ENCODE results near the gene NRXN2. TPM values are rescaled to one million over a fixed set of nuclear protein-coding genes. Genes with fewer than 3 reads are reported as not detected.

The NRXN2 gene
- polyA plus RNA-seq, 3 donors = 0.07 TPM; not detected in 2

DNA sequence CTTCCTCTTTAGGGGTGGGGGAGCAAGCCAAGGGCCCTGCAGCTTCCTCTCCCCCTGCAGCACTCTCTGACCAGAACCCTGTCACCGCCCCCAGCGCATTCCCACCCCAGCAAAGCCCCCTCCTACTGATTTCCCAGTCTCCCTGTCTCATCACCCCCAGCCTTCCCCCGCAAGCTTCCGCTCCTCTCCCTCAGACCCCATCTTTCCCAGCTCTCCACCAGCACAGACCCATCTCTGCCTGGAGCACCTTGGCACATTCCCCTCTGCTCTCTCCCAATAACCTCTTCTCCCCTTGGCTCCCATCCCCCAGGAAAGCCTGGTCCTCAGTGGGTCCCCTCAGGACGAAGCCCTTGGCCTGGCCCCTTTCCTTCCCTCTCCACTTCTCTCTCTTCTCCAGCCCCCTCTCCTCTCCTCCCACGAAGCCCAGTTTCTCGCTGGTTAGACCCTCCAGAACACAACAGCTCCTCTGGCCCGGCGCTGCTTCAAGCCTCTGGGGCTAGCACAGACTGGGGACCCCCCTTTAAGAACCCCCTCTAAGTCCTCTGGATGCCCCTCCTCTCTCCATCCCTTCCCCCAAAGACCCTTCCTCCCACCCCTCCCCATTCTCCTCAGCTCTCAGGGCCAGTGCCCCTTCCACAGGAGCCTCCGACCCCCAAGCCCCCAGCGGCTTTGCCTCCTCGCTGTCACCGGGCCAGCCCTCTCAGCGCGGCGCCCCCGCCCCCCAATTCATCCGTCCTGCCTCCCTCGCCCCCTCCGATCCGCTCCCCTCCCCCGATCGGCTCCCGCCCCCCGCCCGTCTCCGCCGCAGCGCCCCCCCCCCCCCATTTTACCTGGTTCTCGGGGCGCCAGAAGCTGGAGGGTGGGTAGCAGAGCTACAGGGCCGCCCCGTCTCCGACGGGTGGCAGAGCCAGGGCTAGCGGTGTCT, 594 bp downstream of the NRXN2 start:
- Histone ChIP-seq H3K27me3 (ENCODE audit: control insufficient read depth in 2 of 2, insufficient read depth in 2 of 2, low read length in 2 of 2) (peaks cover 5 to 29% of the 10 kb centered on the region in 2 donors), H3K9ac (ENCODE audit: insufficient read depth, low read length, poor library complexity, severe bottlenecking) (no peak overlapping the region), H3K27ac (ENCODE audit: low read depth in 1 of 2, low read length in 2 of 2) (no peak overlapping the region), H3K4me2 (replicated peaks; ENCODE audit: extremely low read depth, low read length, poor library complexity, severe bottlenecking) (no peak overlapping the region), H4K20me1 (ENCODE audit: insufficient read depth, low read length) (peaks cover 31% of the 10 kb centered on the region), H3K4me3 (replicated peaks in 1 of 3; ENCODE audit: low read depth in 2 of 3, low read length in 3 of 3) (no peak overlapping the region), H3K79me2 (ENCODE audit: insufficient read depth, low read length) (no peaks in the 10 kb centered on the region), H3K9me3 (replicated peaks in 1 of 2; ENCODE audit: control insufficient read depth in 1 of 2, insufficient read depth in 1 of 2, low read length in 2 of 2) (no peaks in the 10 kb centered on the region), H3K4me1 (ENCODE audit: control insufficient read depth in 1 of 2, insufficient read depth in 2 of 2, low read length in 2 of 2) (peaks cover 15 to 32% of the 10 kb centered on the region in 2 donors), H3K36me3 (replicated peaks in 1 of 2; ENCODE audit: control insufficient read depth in 1 of 2, insufficient read depth in 2 of 2, low read length in 2 of 2) (peaks cover 3 to 16% of the 10 kb centered on the region in 2 donors), H2AFZ (ENCODE audit: insufficient read depth, low read depth, low read length, poor library complexity, severe bottlenecking) (no peak overlapping the region)
- Mint-ChIP-seq H3K27ac (no peak overlapping the region), H3K36me3 (peaks cover 10 to 11% of the 10 kb centered on the region in 2 donors), H3K9me3 (peaks cover 0 to 2% (median 0%) of the 10 kb centered on the region in 7 donors), H3K27me3 (ENCODE audit: low read depth in 3 of 3) (peaks cover 26 to 40% (median 26%) of the 10 kb centered on the region in 3 donors), H3K4me3 (peak overlapping the region; percentile 3 to 74), H3K4me1 (peaks cover 24% of the 10 kb centered on the region)
- TF ChIP-seq, protein P1, sequence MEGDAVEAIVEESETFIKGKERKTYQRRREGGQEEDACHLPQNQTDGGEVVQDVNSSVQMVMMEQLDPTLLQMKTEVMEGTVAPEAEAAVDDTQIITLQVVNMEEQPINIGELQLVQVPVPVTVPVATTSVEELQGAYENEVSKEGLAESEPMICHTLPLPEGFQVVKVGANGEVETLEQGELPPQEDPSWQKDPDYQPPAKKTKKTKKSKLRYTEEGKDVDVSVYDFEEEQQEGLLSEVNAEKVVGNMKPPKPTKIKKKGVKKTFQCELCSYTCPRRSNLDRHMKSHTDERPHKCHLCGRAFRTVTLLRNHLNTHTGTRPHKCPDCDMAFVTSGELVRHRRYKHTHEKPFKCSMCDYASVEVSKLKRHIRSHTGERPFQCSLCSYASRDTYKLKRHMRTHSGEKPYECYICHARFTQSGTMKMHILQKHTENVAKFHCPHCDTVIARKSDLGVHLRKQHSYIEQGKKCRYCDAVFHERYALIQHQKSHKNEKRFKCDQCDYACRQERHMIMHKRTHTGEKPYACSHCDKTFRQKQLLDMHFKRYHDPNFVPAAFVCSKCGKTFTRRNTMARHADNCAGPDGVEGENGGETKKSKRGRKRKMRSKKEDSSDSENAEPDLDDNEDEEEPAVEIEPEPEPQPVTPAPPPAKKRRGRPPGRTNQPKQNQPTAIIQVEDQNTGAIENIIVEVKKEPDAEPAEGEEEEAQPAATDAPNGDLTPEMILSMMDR (IDR thresholded peaks at IDR 0.05) = no peak
- DNase-seq = no peak
- WGBS (ENCODE audit: insufficient coverage) = 16% methylated on average over 18 of the region's 36 CpGs
- intact Hi-C loops (cut with micrococcal nuclease) = loop anchor here (2.0 to 5.0 kb wide), 3 partner anchors 70 to 235 kb away; no protein-coding TSS in a partner anchor

DNA sequence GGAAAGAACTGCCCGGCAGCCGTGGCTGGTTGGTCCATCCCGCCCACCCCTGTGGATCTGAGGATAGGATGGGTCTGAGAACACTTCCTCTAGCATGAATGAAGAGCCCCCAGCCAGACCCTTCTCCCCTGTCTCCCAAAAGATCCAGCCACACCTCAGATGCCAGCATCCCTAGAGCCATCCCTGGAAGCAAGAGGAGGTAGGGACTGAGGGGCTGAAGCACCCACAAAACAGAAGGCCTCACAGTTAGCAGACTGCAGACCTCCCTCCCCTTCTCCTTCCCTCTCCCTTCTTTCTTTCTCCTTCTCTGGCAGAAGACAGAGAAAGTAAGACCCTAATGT, 1.7 kb downstream of the NRXN2 start:
- no peak overlapping the region for H3K4me3 ChIP-seq (replicated peaks in 1 of 3; ENCODE audit: low read depth in 2 of 3, low read length in 3 of 3)
- H3K4me3 Mint-ChIP-seq = peak overlapping the region in 1 of 2 donors; percentile 46
- no peak overlapping the region for H3K27ac Mint-ChIP-seq
- TF ChIP-seq, protein P1 (IDR thresholded peaks at IDR 0.05) = no peak
- no peak for DNase-seq
- no peak overlapping the region for H3K27ac ChIP-seq (ENCODE audit: low read depth in 1 of 2, low read length in 2 of 2)
- no peak overlapping the region for H2AFZ ChIP-seq (ENCODE audit: insufficient read depth, low read depth, low read length, poor library complexity, severe bottlenecking)
- H3K9me3 ChIP-seq (replicated peaks in 1 of 2; ENCODE audit: control insufficient read depth in 1 of 2, insufficient read depth in 1 of 2, low read length in 2 of 2) = no peaks in the 10 kb centered on the region
- H3K36me3 Mint-ChIP-seq = peaks cover 0 to under 1% of the 10 kb centered on the region in 2 donors
- H3K4me2 ChIP-seq (replicated peaks; ENCODE audit: extremely low read depth, low read length, poor library complexity, severe bottlenecking) = no peak overlapping the region
- peaks cover 5 to 40% of the 10 kb centered on the region in 2 donors for H3K27me3 ChIP-seq (ENCODE audit: control insufficient read depth in 2 of 2, insufficient read depth in 2 of 2, low read length in 2 of 2)
- H3K9me3 Mint-ChIP-seq = peaks cover 0 to 2% (median 0%) of the 10 kb centered on the region in 7 donors
- H4K20me1 ChIP-seq (ENCODE audit: insufficient read depth, low read length) = peaks cover 23% of the 10 kb centered on the region
- peaks cover 15 to 32% of the 10 kb centered on the region in 2 donors for H3K4me1 ChIP-seq (ENCODE audit: control insufficient read depth in 1 of 2, insufficient read depth in 2 of 2, low read length in 2 of 2)
- intact Hi-C loops (cut with micrococcal nuclease) = loop anchor here (5.0 kb wide), 2 partner anchors 69 to 234 kb away; no protein-coding TSS in a partner anchor
- H3K9ac ChIP-seq (ENCODE audit: insufficient read depth, low read length, poor library complexity, severe bottlenecking) = no peak overlapping the region
- H3K27me3 Mint-ChIP-seq (ENCODE audit: low read depth in 3 of 3) = peaks cover 34 to 51% (median 36%) of the 10 kb centered on the region in 3 donors
- no peaks in the 10 kb centered on the region for H3K79me2 ChIP-seq (ENCODE audit: insufficient read depth, low read length)
- no CpG with 5 or more reads among the region's 3 CpGs for WGBS (ENCODE audit: insufficient coverage)
- peaks cover 20% of the 10 kb centered on the region for H3K4me1 Mint-ChIP-seq
- peaks cover 0 to 5% of the 10 kb centered on the region in 2 donors for H3K36me3 ChIP-seq (replicated peaks in 1 of 2; ENCODE audit: control insufficient read depth in 1 of 2, insufficient read depth in 2 of 2, low read length in 2 of 2)
